HK-2 (cell line): ENCODE data around the gene SYT6.

ENCODE experiments used
- DNase-seq: peaks from one replicate; pipeline ENCODE4 v3.0.0-alpha.2; 2018; ENCODE audit not compliant: unreplicated experiment

The SYT6 gene

GRCh38 chr1:114153261-114154145, at the start of gene SYT6:
SYT6 (minus strand) TSS chr1:114153869; CDS start chr1:114153772, 97 bp downstream.
- DNase-seq = no peak

DNA sequence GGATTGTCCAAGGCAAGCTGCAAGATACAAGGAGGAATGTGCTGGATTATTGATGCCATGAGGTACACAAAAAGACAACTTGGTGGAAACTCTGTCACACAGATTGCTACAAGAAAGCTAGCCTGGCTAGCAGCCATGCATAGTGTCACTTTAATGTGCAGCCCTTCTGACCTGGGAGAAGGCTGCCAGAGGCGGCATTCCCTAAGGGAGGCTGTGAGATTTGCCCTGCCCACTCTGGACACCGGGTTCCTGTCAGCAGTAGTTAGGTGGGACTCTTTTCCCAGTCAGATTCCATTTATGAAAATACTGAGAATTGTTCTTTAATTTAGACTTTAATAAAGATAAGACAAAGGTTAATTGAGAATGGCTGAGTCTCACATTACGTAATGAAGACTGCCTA, 47.8 kb upstream of the SYT6 start:
- DNase-seq = no peak

- no peak for DNase-seq
Measured at GRCh38 chr1:114199017-114199594, 45.4 kb upstream of the SYT6 start.

- DNase-seq = no peak
Measured at GRCh38 chr1:114196992-114197907, 43.6 kb upstream of the SYT6 start.

DNA sequence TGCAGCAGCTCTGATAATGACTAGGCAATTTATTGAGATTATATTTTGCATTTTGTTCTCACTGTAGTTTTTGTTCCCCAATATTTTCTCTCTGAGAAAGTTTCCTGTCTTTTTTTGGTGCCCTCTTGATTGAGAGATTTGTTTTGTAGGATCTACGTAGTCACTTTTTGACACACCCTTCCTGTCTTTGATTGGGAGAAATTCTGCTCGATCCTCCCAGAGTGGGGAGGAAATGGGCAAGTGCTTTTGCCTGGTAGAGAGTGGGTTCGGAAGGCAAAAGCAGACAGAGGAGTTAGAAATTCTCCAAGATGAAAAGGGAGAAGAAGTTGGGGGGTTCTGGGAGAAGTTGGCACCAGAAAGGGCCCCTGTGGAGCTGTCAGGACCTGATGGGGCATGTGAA, 42.1 kb upstream of the SYT6 start:
- no peak for DNase-seq

- no peak for DNase-seq
Measured at GRCh38 chr1:114192328-114192727, 38.7 kb upstream of the SYT6 start.

GRCh38 chr1:114189398-114189797, 35.7 kb upstream of the SYT6 start:
- DNase-seq = no peak

DNA sequence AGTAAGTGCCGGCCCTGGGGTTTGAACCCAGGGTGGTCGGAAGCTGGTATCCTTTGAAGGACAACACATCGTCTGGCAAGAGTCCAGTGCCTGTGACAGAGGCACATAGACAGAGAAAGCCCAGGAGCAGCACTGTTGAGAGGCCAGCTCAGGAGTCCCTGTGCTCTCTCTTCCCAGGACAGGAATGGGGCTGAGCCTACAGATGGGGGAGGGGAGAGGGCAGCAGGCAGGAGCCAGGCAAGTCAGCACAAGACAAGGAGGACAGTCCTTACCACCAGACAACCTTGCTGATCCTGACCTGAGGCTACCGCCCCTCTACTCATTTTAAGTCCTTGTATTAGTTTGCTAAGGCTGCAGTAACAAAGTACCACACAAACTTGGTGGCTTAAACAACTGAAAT, 27.7 kb upstream of the SYT6 start:
- no peak for DNase-seq

GRCh38 chr1:114180742-114181141, 27.1 kb upstream of the SYT6 start:
- DNase-seq = no peak

DNA sequence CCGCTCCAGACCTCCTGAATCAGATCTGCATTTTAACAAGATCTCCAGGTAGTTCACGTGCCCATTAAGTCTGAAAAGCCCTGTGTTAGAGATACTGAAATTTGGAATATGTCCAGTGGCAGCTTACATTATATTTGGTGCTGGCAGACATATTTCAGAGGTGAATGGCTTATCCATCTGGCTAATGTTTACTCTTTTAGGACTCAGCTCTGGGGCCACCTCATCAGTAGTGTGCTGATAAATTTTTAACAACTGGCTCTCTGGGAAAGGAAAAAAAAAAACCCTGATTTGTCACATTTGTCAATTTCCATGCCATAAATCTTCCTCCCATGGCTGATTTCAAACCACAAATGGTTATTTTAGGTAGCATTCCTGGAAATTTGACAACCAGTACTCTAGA, 25.3 kb upstream of the SYT6 start:
- no peak for DNase-seq

- no peak for DNase-seq
Measured at GRCh38 chr1:114177282-114177681, 23.6 kb upstream of the SYT6 start.

GRCh38 chr1:114176366-114176765, 22.7 kb upstream of the SYT6 start:
- no peak for DNase-seq

DNA sequence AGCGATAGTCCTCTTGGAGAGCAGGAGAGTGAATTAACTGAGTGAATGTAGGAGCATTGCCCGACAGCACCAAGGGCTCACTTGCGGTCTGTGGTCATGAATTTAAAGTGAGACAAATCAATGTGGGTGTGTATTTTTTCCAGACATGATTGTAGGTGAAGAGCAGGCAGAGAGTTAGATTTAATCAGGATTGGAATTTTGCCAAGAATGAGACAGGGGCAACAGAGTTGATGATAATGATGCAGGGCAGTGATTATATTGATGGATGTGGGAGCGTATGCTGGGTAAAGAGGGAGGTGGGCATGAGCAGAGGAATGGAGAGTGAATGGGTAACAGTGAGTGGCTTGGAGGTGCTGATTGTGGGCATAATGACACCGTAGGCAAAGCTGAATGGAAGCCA, 20.0 kb upstream of the SYT6 start:
- no peak for DNase-seq

- DNase-seq = no peak
Measured at GRCh38 chr1:114169509-114169908, 15.8 kb upstream of the SYT6 start.

DNA sequence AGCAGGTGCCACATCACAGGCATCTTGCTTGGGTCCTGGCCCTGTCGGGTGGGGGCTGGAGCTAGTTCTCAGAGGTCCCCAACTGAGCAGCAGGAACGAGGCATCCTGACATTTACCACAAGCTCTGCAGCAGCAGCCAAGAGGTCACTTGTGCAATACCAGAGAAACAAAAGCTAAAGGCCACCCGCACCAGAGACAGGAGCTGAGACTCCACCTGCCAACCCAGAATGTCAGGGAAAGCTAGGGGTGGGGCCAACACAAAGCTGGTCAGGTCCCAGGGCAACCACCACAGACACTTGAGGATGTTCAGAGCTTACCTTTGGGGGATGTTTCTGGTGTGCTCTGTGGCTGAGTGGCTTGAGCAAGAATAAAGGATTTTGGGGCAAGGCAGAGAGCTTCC, 13.6 kb upstream of the SYT6 start:
- DNase-seq = no peak

GRCh38 chr1:114164840-114165543, 11.3 kb upstream of the SYT6 start:
- no peak for DNase-seq

DNA sequence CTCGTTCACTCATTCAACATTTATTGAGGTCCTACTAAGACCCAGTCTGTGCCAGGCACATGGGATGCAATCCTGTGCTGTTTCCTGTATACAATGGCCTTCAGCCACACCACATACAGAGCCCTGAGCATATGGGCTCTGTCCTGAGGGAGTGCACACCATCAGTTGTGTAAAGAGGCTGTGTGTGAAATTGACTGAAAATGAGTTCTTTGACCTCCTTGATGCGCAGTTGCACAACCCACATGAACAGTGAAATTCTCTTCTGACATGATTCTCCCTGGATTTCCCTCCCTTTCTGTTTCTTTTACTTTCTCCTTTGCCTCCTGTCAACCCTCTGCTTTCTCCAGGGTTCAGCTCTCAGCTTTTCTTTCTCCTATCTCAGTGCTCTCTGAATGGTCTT, 6.3 kb upstream of the SYT6 start:
- DNase-seq = no peak

DNA sequence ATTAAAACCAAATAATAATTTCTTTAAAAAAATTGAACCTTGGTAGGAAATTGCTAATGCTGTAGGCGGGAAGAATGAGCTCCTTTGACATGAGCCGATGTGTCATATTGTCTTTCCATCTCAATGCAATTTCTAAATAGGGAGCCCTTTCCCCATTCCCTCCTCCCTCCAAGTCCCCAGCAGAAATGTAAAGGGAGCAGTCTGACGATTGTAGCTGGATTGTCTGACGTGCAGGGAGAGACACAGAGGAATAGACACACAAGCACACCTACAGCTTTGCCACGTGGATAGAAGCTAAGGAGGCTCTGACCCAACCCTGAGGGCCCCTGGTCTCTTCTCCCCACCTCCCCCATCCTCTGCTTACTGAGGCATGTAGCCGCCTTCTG, 3.6 kb upstream of the SYT6 start:
- DNase-seq = no peak

DNA sequence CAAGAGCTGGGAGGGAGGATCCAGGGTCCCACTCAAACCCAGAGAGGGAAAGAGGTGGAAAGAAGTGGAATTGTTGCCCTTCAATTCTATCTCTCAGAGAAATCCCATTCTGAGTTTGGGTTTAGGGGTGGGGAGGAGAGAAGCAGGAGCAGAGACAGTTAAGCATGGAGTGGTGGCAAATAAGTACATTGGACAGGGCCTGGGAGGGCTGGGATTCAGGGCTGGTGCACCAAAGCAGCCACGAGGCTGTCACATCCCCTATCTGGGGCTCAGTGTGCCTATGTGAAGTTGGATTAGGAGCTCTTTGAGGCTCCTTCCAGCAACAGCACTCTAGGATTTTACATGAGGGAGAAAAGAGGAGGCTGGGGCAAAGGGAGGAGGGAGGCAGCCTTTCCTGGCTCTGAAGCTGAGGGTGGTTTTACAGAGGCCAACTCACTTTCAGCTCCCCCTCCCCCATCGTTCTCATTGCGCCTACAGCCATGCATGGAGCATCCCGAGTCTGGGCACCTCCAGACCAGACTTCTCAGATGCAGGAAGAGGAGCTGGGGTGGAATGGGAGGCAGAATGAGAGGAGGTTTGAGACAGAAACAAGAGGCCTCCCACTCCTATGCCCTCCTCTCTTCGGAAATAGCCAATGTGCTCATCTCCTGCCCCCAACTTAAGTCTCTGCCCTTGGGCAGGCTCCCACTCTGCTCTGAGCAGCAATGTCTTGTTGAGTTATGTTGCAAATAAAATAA, 3.0 kb upstream of the SYT6 start:
- no peak for DNase-seq

GRCh38 chr1:114155706-114156105, 2.0 kb upstream of the SYT6 start:
- DNase-seq = no peak

- DNase-seq = no peak
Measured at GRCh38 chr1:114154963-114155322, 1.3 kb upstream of the SYT6 start.
